Suprapubic skin (tissue), 4 donors: ENCODE data around the gene GMDS.

Experiments
- CTCF ChIP-seq, 2 donors: fragments of 200-600 bp in 1 of 2; fragments of 450-650 bp in 1 of 2; sonication (generic) in 1 of 2; IDR thresholded peaks; one replicate each; pipeline ENCODE4 v1.5.1; 2016 to 2019; ENCODE audit warnings: antibody characterized with exemption in 2 of 2, mild to moderate bottlenecking in 1 of 2, moderate library complexity in 1 of 2
- EP300 ChIP-seq: sonication (generic); formaldehyde crosslinking; IDR thresholded peaks from one replicate; pipeline ENCODE4 v1.6.1; 2017; ENCODE audit warnings: antibody characterized with exemption
- POLR2A ChIP-seq, 2 donors: fragments of 450-650 bp; IDR thresholded peaks; one replicate each; pipeline ENCODE4 v1.6.1; 2017; ENCODE audit warnings: antibody characterized with exemption in 2 of 2, mild to moderate bottlenecking in 2 of 2, moderate library complexity in 2 of 2
- POLR2AphosphoS5 ChIP-seq, 3 donors: sonication (generic); formaldehyde crosslinking; IDR thresholded peaks; one replicate each; pipeline ENCODE4 v1.6.1; 2017; ENCODE audit warnings: antibody characterized with exemption in 3 of 3

GRCh38 chr6:1608222-1609040 lies 637.0 kb downstream of the GMDS start:
- TF ChIP-seq CTCF (IDR thresholded peaks at IDR 0.05), result no peak
- no peak for TF ChIP-seq POLR2AphosphoS5 (IDR thresholded peaks at IDR 0.05)
- TF ChIP-seq POLR2A (IDR thresholded peaks at IDR 0.05), result no peak
- TF ChIP-seq EP300, result no peak
